H1 (cell line): ENCODE measurements around the gene PIP5K1C. TPM values are rescaled to one million over a fixed set of nuclear protein-coding genes. Genes with fewer than 3 reads are reported as not detected.

ENCODE experiments used
- POU5F1 ChIP-seq: IDR thresholded peaks from 2 replicates; pipeline ENCODE4 v1.6.1; 2011; ENCODE audit warnings: low read depth, mild to moderate bottlenecking, low read length, moderate library complexity
- RBBP5 ChIP-seq: IDR thresholded peaks from 2 replicates; pipeline ENCODE4 v1.7.1; 2012; ENCODE audit warnings: low read depth, mild to moderate bottlenecking, inconsistent platforms, low read length, moderate library complexity, borderline replicate concordance
- SRF ChIP-seq: IDR thresholded peaks from 2 replicates; pipeline ENCODE4 v1.6.1; 2011; ENCODE audit warnings: mild to moderate bottlenecking, low read depth, low read length, moderate library complexity
- polyA plus RNA-seq, 7 experiments: library from polyadenylated mRNA; depleted of rRNA in 3 of 7; stranded (reverse) in 5 of 7; unstranded in 2 of 7; fragments of >200 nt in 5 of 7; fragments of 200-250 nt in 2 of 7; gene quantifications; 1 replicate in 5 of 7; 2 replicates in 1 of 7; 4 replicates in 1 of 7; pipeline versions ENCODE4 v1.2.1 to v1.2.3, GENCODE V29; 2011 to 2013; ENCODE audit warnings: missing spikeins in 2 of 7, mixed read lengths in 2 of 7
- total RNA-seq: library from RNA; stranded (reverse); fragmentation: NEBNext Ultra II Directional; extraction: Animal tissue kit (Norgen Biotek cat#: 25700); gene quantifications from 2 replicates; pipeline ENCODE4 v1.2.1, GENCODE V29; 2021

The PIP5K1C gene
- total and polyA plus RNA-seq, 2 of the 8 experiments (the other 6 are each of a cell fraction or from before 2014, with no cell fraction given) = 10.6 to 32.9 TPM

- TF ChIP-seq POU5F1 = no peak
- no peak for TF ChIP-seq SRF
- no peak for TF ChIP-seq RBBP5
These were observed 63.3 kb downstream of the PIP5K1C start (continued) for GRCh38 chr19:3636962-3637361.
